ENCODE results near the gene GRIN3B.

GRCh38 chr19:1008268-1009040 is 8.2 kb downstream of the GRIN3B start:
- TF ChIP-seq CTCF (IDR thresholded peaks at IDR 0.05) (no peak), EZH2 (IDR thresholded peaks at IDR 0.05; ENCODE audit: borderline replicate concordance, insufficient read depth, low read depth, low read length, poor library complexity, severe bottlenecking) (no peak)

All from B cell (primary cell).